ENCODE data around the gene MINDY4B. TPM values are rescaled to one million over a fixed set of nuclear protein-coding genes. Genes with fewer than 3 reads are reported as not detected.

MINDY4B gene
- total RNA-seq, 1 donor from 2014 or later = not detected

GRCh38 chr3:150825916-150826377, 79.3 kb downstream of the MINDY4B start:
- DNase-seq (ENCODE audit: low spot score in 2 of 2) = no peak
- no peak overlapping the region for H3K4me3 ChIP-seq
- H3K9me3 ChIP-seq = no peaks in the 10 kb centered on the region
- intact Hi-C loops (cut with DNase I) = no loop called here
- no peaks in the 10 kb centered on the region for H3K27me3 ChIP-seq
- H3K4me1 ChIP-seq = no peaks in the 10 kb centered on the region
- no peaks in the 10 kb centered on the region for H3K36me3 ChIP-seq
- TF ChIP-seq CTCF (IDR thresholded peaks at IDR 0.05) = no peak
- no peak overlapping the region for H3K27ac ChIP-seq

GRCh38 chr3:150825192-150825915, 79.9 kb downstream of the MINDY4B start:
- intact Hi-C loops (cut with DNase I) = no loop called here
- Histone ChIP-seq H3K9me3 (no peaks in the 10 kb centered on the region), H3K36me3 (no peaks in the 10 kb centered on the region), H3K27me3 (no peaks in the 10 kb centered on the region), H3K4me1 (no peaks in the 10 kb centered on the region), H3K27ac (no peak overlapping the region), H3K4me3 (no peak overlapping the region)
- DNase-seq (ENCODE audit: low spot score in 2 of 2) = no peak
- no peak for TF ChIP-seq CTCF (IDR thresholded peaks at IDR 0.05)

- Histone ChIP-seq H3K27ac (no peak overlapping the region), H3K9me3 (no peaks in the 10 kb centered on the region), H3K4me3 (no peak overlapping the region), H3K4me1 (no peaks in the 10 kb centered on the region), H3K36me3 (no peaks in the 10 kb centered on the region), H3K27me3 (no peaks in the 10 kb centered on the region)
- TF ChIP-seq CTCF (IDR thresholded peaks at IDR 0.05) = no peak
- no peak for DNase-seq (ENCODE audit: low spot score in 2 of 2)
- intact Hi-C loops (cut with DNase I) = no loop called here
Observed at GRCh38 chr3:150823277-150823676, 82.0 kb downstream of the MINDY4B start.

- Histone ChIP-seq H3K36me3 (no peaks in the 10 kb centered on the region), H3K9me3 (no peaks in the 10 kb centered on the region), H3K4me1 (no peaks in the 10 kb centered on the region), H3K27me3 (no peaks in the 10 kb centered on the region), H3K4me3 (no peak overlapping the region), H3K27ac (no peak overlapping the region)
- no peak for DNase-seq (ENCODE audit: low spot score in 2 of 2)
- no peak for TF ChIP-seq CTCF (IDR thresholded peaks at IDR 0.05)
- intact Hi-C loops (cut with DNase I) = no loop called here
Observed at GRCh38 chr3:150822636-150823035, 82.6 kb downstream of the MINDY4B start.

Other genes with a start within 250 kb of the MINDY4B start
- not detected for gene ERICH6, start 201.5 kb downstream of the MINDY4B start, total RNA-seq
- 50.9 TPM for gene SIAH2, start 142.3 kb downstream of the MINDY4B start, total RNA-seq
- gene CLRN1, start 67.3 kb upstream of the MINDY4B start, total RNA-seq = not detected
- gene MED12L, start 180.2 kb upstream of the MINDY4B start, total RNA-seq = 0.43 TPM